K562 (cell line): ENCODE results near the gene GARRE1. TPM values are rescaled to one million over a fixed set of nuclear protein-coding genes. Genes with fewer than 3 reads are reported as not detected.

Experiments
- ATAC-seq: fragments of 200-7000 bp; cut with Tn5 transposase; 3 replicates; pipeline ENCODE4 v1.9.1; 2020; ENCODE audit warnings: moderate library complexity
- BruUV-seq: library from RNA; stranded (reverse); fragments of 400-500 nt; replicated peaks from 2 replicates; lab custom pipeline; 2021; lab: Mats Ljungman, UMichigan
- CTCF ChIA-PET: fragments of 300-600 bp; formaldehyde crosslinking; extraction: SDS; loops from one replicate; lab custom pipeline; 2021; ENCODE audit warnings: low intra/inter-chr PET ratio; lab: Yijun Ruan, JAX
- POLR2A ChIA-PET: fragments of 300-600, 350-650 bp; sonication (Branson Sonifier 250); formaldehyde crosslinking; extraction: SDS; loops from one replicate; lab custom pipeline; 2021; ENCODE audit warnings: antibody characterized with exemption, inconsistent platforms; lab: Yijun Ruan, JAX
- DNase-seq, 4 experiments: peaks; one replicate each; pipeline versions ENCODE4 v3.0.0 to v3.0.0-alpha.2; 2011 to 2018; ENCODE audit warnings: low spot score in 3 of 4, mixed read lengths in 3 of 4; ENCODE audit errors: extremely low read depth in 1 of 4
- FAIRE-seq: peaks from 2 replicates; lab custom pipeline; 2011; peaks lifted over from hg19 to GRCh38; lab: Jason Lieb, UNC
- H2AFZ ChIP-seq: 2 replicates; pipeline ENCODE4 v1.6.0; 2011; ENCODE audit warnings: low read depth, low read length, control low read depth, inconsistent platforms
- H3K27ac ChIP-seq: fragments of 200-600 bp; 3 replicates; pipeline ENCODE4 v1.8.0; 2011; ENCODE audit warnings: low read depth, mild to moderate bottlenecking, control low read depth, inconsistent platforms, low read length, moderate library complexity, mixed read lengths; ENCODE audit errors: extremely low read depth
- H3K27me3 ChIP-seq, 2 experiments: fragments of 300-600 bp in 1 of 2; 2 replicates in 1 of 2; 3 replicates in 1 of 2; pipeline versions ENCODE4 v1.6.0 to v1.8.0; 2011; ENCODE audit warnings: inconsistent platforms in 2 of 2, low read length in 2 of 2, mild to moderate bottlenecking in 1 of 2, mixed read lengths in 1 of 2, moderate library complexity in 1 of 2; ENCODE audit not compliant: control insufficient read depth in 2 of 2, insufficient read depth in 2 of 2
- H3K36me3 ChIP-seq: fragments of 300-600 bp; 3 replicates; pipeline ENCODE4 v1.8.0; 2011; ENCODE audit warnings: mild to moderate bottlenecking, low read length, inconsistent platforms; ENCODE audit not compliant: control insufficient read depth, insufficient read depth
- H3K4me1 ChIP-seq, 2 experiments: fragments of 200-600 bp in 1 of 2; replicated peaks in 1 of 2; 2 replicates in 1 of 2; 3 replicates in 1 of 2; pipeline versions ENCODE4 v1.5.1 to v1.8.0; 2011; ENCODE audit warnings: inconsistent platforms in 2 of 2, low read length in 2 of 2, mild to moderate bottlenecking in 1 of 2, mixed read lengths in 1 of 2, moderate library complexity in 1 of 2; ENCODE audit not compliant: control insufficient read depth in 2 of 2, insufficient read depth in 2 of 2
- H3K4me2 ChIP-seq: 2 replicates; pipeline ENCODE4 v1.6.1; 2011; ENCODE audit warnings: low read length, control low read depth, inconsistent platforms, mixed read lengths; ENCODE audit not compliant: insufficient read depth
- H3K4me3 ChIP-seq: fragments of 200-600 bp; sonication (generic), shearing (Covaris generic); 2 replicates; pipeline ENCODE4 v1.5.1; 2016; ENCODE audit warnings: control low read depth, inconsistent platforms
- H3K79me2 ChIP-seq: fragments of 200-600 bp; 3 replicates; pipeline ENCODE4 v1.8.0; 2011; ENCODE audit warnings: low read length, inconsistent platforms; ENCODE audit not compliant: control insufficient read depth, insufficient read depth
- H3K9ac ChIP-seq, 2 experiments: 2 replicates each; pipeline versions ENCODE4 v1.6.0 to v1.6.1; 2011; ENCODE audit warnings: low read depth in 2 of 2, low read length in 2 of 2, control low read depth in 1 of 2, inconsistent platforms in 1 of 2, mild to moderate bottlenecking in 1 of 2, mixed read lengths in 1 of 2; ENCODE audit not compliant: insufficient read depth in 1 of 2
- H3K9me1 ChIP-seq: one replicate; pipeline ENCODE4 v1.6.0; 2011; ENCODE audit warnings: inconsistent platforms, mild to moderate bottlenecking, low read length, moderate library complexity; ENCODE audit not compliant: control insufficient read depth, insufficient read depth
- H3K9me3 ChIP-seq: replicated peaks from 2 replicates; pipeline ENCODE4 v1.5.1; 2011; ENCODE audit warnings: low read depth, low read length, inconsistent platforms; ENCODE audit not compliant: control insufficient read depth, insufficient read depth
- H4K20me1 ChIP-seq: replicated peaks from 2 replicates; pipeline ENCODE4 v1.6.1; 2011; ENCODE audit warnings: low read length, inconsistent platforms, mixed read lengths; ENCODE audit not compliant: control insufficient read depth, insufficient read depth
- CTBP1 ChIP-seq: fragments of 450-650 bp; IDR thresholded peaks from 2 replicates; pipeline ENCODE4 v1.6.1; 2016; ENCODE audit warnings: borderline replicate concordance
- EHMT2 ChIP-seq: fragments of 450-650 bp; IDR thresholded peaks from 2 replicates; pipeline ENCODE4 v1.6.1; 2018; ENCODE audit warnings: antibody characterized with exemption
- EP400 ChIP-seq: fragments of 450-650 bp; IDR thresholded peaks from 2 replicates; pipeline ENCODE4 v1.6.1; 2017; ENCODE audit warnings: antibody characterized with exemption, mild to moderate bottlenecking, moderate library complexity
- MAFG ChIP-seq: fragments of 450-650 bp; conservative IDR thresholded peaks from 2 replicates; pipeline ENCODE4 v1.6.1; 2016; ENCODE audit warnings: missing genetic modification characterization, missing compliant biosample characterization
- MAFK ChIP-seq: IDR thresholded peaks from 2 replicates; pipeline ENCODE4 v1.6.1; 2011; ENCODE audit warnings: low read length, improper control_type of control experiment
- MED1 ChIP-seq: sonication (generic); formaldehyde crosslinking; IDR thresholded peaks from 2 replicates; pipeline ENCODE4 v1.8.1; 2023; ENCODE audit warnings: missing genetic modification reagents, borderline replicate concordance
- NCOA6 ChIP-seq: fragments of 450-650 bp; IDR thresholded peaks from 2 replicates; pipeline ENCODE4 v1.6.1; 2017; ENCODE audit warnings: mild to moderate bottlenecking
- NR2F6 ChIP-seq: fragments of 450-650 bp; formaldehyde crosslinking; IDR thresholded peaks from 2 replicates; pipeline ENCODE4 v1.4.0; 2020; ENCODE audit warnings: mild to moderate bottlenecking
- NR3C1 ChIP-seq: sonication (generic); formaldehyde crosslinking; IDR thresholded peaks from 2 replicates; pipeline ENCODE4 v1.8.1; 2022; ENCODE audit warnings: missing genetic modification reagents
- SMC3 ChIP-seq: conservative IDR thresholded peaks from 2 replicates; pipeline ENCODE4 v1.6.1; 2011; ENCODE audit warnings: low read depth, low read length, improper control_type of control experiment; ENCODE audit not compliant: insufficient read depth
- SP1 ChIP-seq: sonication (generic); formaldehyde crosslinking; IDR thresholded peaks from 2 replicates; pipeline ENCODE4 v1.8.1; 2022; ENCODE audit warnings: mild to moderate bottlenecking, missing genetic modification reagents
- TARDBP ChIP-seq: fragments of 450-650 bp; IDR thresholded peaks from 2 replicates; pipeline ENCODE4 v1.6.1; 2016
- ZNF316 ChIP-seq: fragments of 450-650 bp; IDR thresholded peaks from 2 replicates; pipeline ENCODE4 v1.6.1; 2016
- WGBS: fragments of 100-300 bp; shearing (Covaris generic); methylation state at CpG from one replicate; pipeline ENCODE4 v1.1.6; 2016; ENCODE audit warnings: low coverage, mixed read lengths; ENCODE audit not compliant: insufficient coverage; ENCODE audit errors: missing lambda C conversion rate; 5-methylcytosine and 5-hydroxymethylcytosine counted together
- in situ Hi-C: fragments of 300-500 bp; cut with MboI; formaldehyde crosslinking; loops from 4 replicates; pipeline ENCODE4 v1.15.0; 2018; ENCODE audit warnings: inconsistent platforms, mixed read lengths
- intact Hi-C: fragments of 100-400 bp; cut with micrococcal nuclease; formaldehyde crosslinking; loops from 2 replicates; pipeline ENCODE4 v1.14.2; 2022
- polyA plus RNA-seq, 8 experiments: library from polyadenylated mRNA; depleted of rRNA in 4 of 8; stranded (reverse) in 5 of 8; unstranded in 3 of 8; fragments of >200 nt; fragmentation: Nextera tagmentation in 2 of 8; fragmentation: Illumina TruSeq in 1 of 8; extraction: Ambion mirVana in 2 of 8; extraction: Trizol in 1 of 8; gene quantifications; 2 replicates each; pipeline versions ENCODE4 v1.2.1 to v1.2.3, GENCODE V29; 2011 to 2014; ENCODE audit warnings: inconsistent platforms in 1 of 8, missing spikeins in 1 of 8
- total RNA-seq, 7 experiments: library from RNA; depleted of rRNA in 6 of 7; stranded (reverse); fragments of >200 nt in 6 of 7; fragmentation: Illumina TruSeq in 2 of 7; extraction: Trizol in 2 of 7; gene quantifications; 2 replicates each; pipeline versions ENCODE4 v1.2.1 to v1.2.3, GENCODE V29; 2011 to 2021; ENCODE audit warnings: low replicate concordance in 1 of 7
- TF ChIP-seq, protein P1 (sequence below): fragments of 250-450 bp; sonication (Bioruptor Pico); IDR thresholded peaks from 2 replicates; pipeline ENCODE4 v1.8.0; 2021; ENCODE audit warnings: borderline replicate concordance, mild to moderate bottlenecking, moderate library complexity; ENCODE audit not compliant: poor library complexity, severe bottlenecking
- TF ChIP-seq, protein P2 (sequence below): IDR thresholded peaks from 2 replicates; pipeline ENCODE4 v1.6.1; 2016; ENCODE audit warnings: missing genetic modification characterization, missing compliant biosample characterization

Gene GARRE1
- total and polyA plus RNA-seq, 9 of the 15 experiments (the other 6 are each of a cell fraction or from before 2014, with no cell fraction given) = 1.6 to 12.8 (median 7.5) TPM

DNA sequence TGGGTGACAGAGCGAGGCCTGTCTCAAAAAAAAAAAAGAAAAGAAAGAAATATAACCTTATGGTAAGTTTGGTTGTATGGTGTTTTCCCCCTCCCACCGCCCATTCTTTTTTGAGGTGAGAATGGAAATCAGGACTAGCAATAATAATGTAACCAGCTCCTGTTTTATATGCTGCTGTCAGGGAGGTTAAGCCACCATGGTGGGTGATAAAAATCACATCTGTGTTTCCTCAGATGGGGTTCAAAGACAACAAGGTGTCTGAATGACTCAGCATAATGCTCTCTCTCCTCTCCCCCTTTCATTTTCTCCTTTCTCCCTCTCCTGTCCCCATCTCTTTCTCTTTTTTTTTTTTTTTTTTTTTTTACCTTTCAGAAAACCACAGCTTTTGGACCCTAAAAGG is 28.3 kb upstream of the GARRE1 start (continued):
- TF ChIP-seq NR2F6 (CRISPR knock-in tag) (no peak), ZNF316 (peak; percentile 83), MAFK (peak; percentile 77), SP1 (CRISPR knock-in tag) (no peak), MAFG (tag) (peak; percentile 90), MED1 (no peak), EHMT2 (no peak)
- TF ChIP-seq, protein P1, sequence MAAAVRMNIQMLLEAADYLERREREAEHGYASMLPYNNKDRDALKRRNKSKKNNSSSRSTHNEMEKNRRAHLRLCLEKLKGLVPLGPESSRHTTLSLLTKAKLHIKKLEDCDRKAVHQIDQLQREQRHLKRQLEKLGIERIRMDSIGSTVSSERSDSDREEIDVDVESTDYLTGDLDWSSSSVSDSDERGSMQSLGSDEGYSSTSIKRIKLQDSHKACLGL (CRISPR knock-in tag) = no peak

DNA sequence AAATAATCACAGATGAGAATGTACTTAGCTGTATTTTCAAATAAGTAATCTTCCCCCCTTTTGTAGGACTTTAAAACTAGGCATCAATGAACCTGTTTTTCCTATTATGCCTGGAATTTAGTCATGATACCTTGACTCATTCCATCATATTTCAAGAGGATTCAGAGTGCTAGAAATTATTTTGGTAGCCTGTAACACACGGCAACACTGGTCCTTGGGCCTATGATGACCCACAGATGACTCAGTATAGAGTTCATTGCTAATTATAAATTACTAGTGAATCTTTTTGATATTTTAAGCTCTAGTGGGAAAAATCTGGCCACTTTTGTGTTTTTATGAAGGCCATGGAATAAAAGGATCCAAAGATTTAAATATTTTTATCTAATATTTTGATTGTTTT is 26.0 kb upstream of the GARRE1 start:
- H3K79me2 ChIP-seq = no peaks in the 10 kb centered on the region
- TF ChIP-seq CTBP1 = no peak
- no peak for TF ChIP-seq EP400
- no peak for TF ChIP-seq TARDBP
- TF ChIP-seq NR3C1 (CRISPR knock-in tag) = no peak
- no peak for TF ChIP-seq NCOA6
- TF ChIP-seq SMC3 = no peak
- TF ChIP-seq, protein P2, sequence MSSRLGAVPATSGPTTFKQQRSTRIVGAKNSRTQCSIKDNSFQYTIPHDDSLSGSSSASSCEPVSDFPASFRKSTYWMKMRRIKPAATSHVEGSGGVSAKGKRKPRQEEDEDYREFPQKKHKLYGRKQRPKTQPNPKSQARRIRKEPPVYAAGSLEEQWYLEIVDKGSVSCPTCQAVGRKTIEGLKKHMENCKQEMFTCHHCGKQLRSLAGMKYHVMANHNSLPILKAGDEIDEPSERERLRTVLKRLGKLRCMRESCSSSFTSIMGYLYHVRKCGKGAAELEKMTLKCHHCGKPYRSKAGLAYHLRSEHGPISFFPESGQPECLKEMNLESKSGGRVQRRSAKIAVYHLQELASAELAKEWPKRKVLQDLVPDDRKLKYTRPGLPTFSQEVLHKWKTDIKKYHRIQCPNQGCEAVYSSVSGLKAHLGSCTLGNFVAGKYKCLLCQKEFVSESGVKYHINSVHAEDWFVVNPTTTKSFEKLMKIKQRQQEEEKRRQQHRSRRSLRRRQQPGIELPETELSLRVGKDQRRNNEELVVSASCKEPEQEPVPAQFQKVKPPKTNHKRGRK (tag) = no peak
- 73% methylated on average over 1 of the region's 1 CpG for WGBS
- no peak overlapping the region for H3K27ac ChIP-seq
- H3K9me1 ChIP-seq = no peaks in the 10 kb centered on the region
- CTCF ChIA-PET = no interaction called here
- intact Hi-C loops (no loop called here), in situ Hi-C loops (no loop called here)
- FAIRE-seq = no peak
- H3K36me3 ChIP-seq = peaks cover 63% of the 10 kb centered on the region
- peaks cover 0 to 19% of the 10 kb centered on the region in 2 experiments; a peak in 3 of 5 replicates for H3K4me1 ChIP-seq
- no peak overlapping the region for H2AFZ ChIP-seq
- no peak for ATAC-seq
- H4K20me1 ChIP-seq = no peaks in the 10 kb centered on the region; the same call in 1 of the 2 replicates
- H3K4me3 ChIP-seq = no peak overlapping the region
- no TSS peak for BruUV-seq
- no peak overlapping the region for H3K9ac ChIP-seq
- H3K9me3 ChIP-seq = no peaks in the 10 kb centered on the region
- no peak overlapping the region for H3K4me2 ChIP-seq
- DNase-seq = no peak
- H3K27me3 ChIP-seq = no peaks in the 10 kb centered on the region
- POLR2A ChIA-PET = no interaction called here
